CD4-positive, alpha-beta T cell (primary cell): ENCODE measurements around the gene EFEMP2. TPM values are rescaled to one million over a fixed set of nuclear protein-coding genes. Genes with fewer than 3 reads are reported as not detected.

Source experiments
- ATAC-seq: fragments of 200-7000 bp; cut with Tn5 transposase; one replicate; pipeline ENCODE4 v1.10.0; 2022; ENCODE audit warnings: mild to moderate bottlenecking; ENCODE audit not compliant: poor library complexity
- CTCF ChIA-PET: fragments of 350-600 bp; sonication (Branson Sonifier 250); formaldehyde crosslinking; loops from one replicate; lab custom pipeline; 2021; ENCODE audit warnings: antibody characterized with exemption, inconsistent platforms; lab: Charles Lee
- POLR2A ChIA-PET: fragments of 350-600 bp; sonication (Branson Sonifier 250); formaldehyde crosslinking; loops from one replicate; lab custom pipeline; 2021; ENCODE audit warnings: antibody characterized with exemption, inconsistent platforms; lab: Charles Lee
- DNase-seq, 14 experiments: peaks; one replicate each; pipeline ENCODE4 v3.0.0-alpha.2; 2013 to 2020; ENCODE audit warnings: mixed read lengths in 2 of 14
- H3K27ac ChIP-seq, 2 donors: one replicate each; pipeline versions ENCODE4 v1.5.1 to v1.7.0; 2013; ENCODE audit warnings: low read length in 2 of 2, low read depth in 1 of 2, mild to moderate bottlenecking in 1 of 2
- H3K27me3 ChIP-seq, 2 experiments: 1 replicate in 1 of 2; 2 replicates in 1 of 2; pipeline versions ENCODE4 v1.6.1 to v1.7.0; 2013; ENCODE audit warnings: low read length in 2 of 2, control low read depth in 1 of 2, mild to moderate bottlenecking in 1 of 2, moderate library complexity in 1 of 2; ENCODE audit not compliant: insufficient read depth in 2 of 2, control insufficient read depth in 1 of 2
- H3K36me3 ChIP-seq: one replicate; pipeline ENCODE4 v1.6.1; 2013; ENCODE audit warnings: low read length, control low read depth; ENCODE audit not compliant: insufficient read depth
- H3K4me1 ChIP-seq: one replicate; pipeline ENCODE4 v1.6.1; 2013; ENCODE audit warnings: low read length, control low read depth; ENCODE audit not compliant: insufficient read depth
- H3K4me3 ChIP-seq: one replicate; pipeline ENCODE4 v1.5.1; 2013; ENCODE audit warnings: mild to moderate bottlenecking, low read length, moderate library complexity
- H3K9me3 ChIP-seq, 2 experiments: 1 replicate in 1 of 2; 2 replicates in 1 of 2; pipeline versions ENCODE4 v1.6.1 to v1.7.0; 2013; ENCODE audit warnings: low read length in 2 of 2, mild to moderate bottlenecking in 2 of 2, control low read depth in 1 of 2, moderate library complexity in 1 of 2; ENCODE audit not compliant: control insufficient read depth in 1 of 2, insufficient read depth in 1 of 2
- H3K27ac Mint-ChIP-seq: one replicate; pipeline ENCODE4 v1.8.0; 2020; ENCODE audit warnings: mixed read lengths
- H3K27me3 Mint-ChIP-seq: one replicate; pipeline ENCODE4 v1.8.0; 2021; ENCODE audit warnings: mixed read lengths
- H3K36me3 Mint-ChIP-seq: one replicate; pipeline ENCODE4 v1.8.0; 2021; ENCODE audit warnings: low read depth, mixed read lengths
- H3K4me1 Mint-ChIP-seq: one replicate; pipeline ENCODE4 v1.8.0; 2021; ENCODE audit warnings: low read depth, mixed read lengths
- H3K4me3 Mint-ChIP-seq: one replicate; pipeline ENCODE4 v1.8.0; 2020; ENCODE audit warnings: mild to moderate bottlenecking, mixed read lengths
- H3K9me3 Mint-ChIP-seq: one replicate; pipeline ENCODE4 v1.8.0; 2020; ENCODE audit warnings: mixed read lengths
- intact Hi-C, 2 experiments: fragments of 100-400 bp; cut with DNase I in 1 of 2; cut with micrococcal nuclease in 1 of 2; formaldehyde crosslinking; loops; one replicate each; pipeline versions ENCODE4 v1.15.1 to v1.9.0; 2023 to 2025; cut with DNase I, micrococcal nuclease
- total RNA-seq, 174 experiments: library from RNA in 2 of 174; stranded (reverse) in 2 of 174; gene quantifications; one replicate each; pipeline ENCODE4 v1.2.3 and lab custom pipeline; 2021 to 2026
- TF ChIP-seq, protein P1 (sequence below): fragments of 200-600 bp; IDR thresholded peaks from one replicate; pipeline ENCODE4 v1.8.0; 2022; ENCODE audit warnings: antibody characterized with exemption, mild to moderate bottlenecking

EFEMP2 gene
- total RNA-seq, 2 experiments from 2014 or later: 5.2 to 5.9 TPM

GRCh38 chr11:65883786-65884715, 11.5 kb upstream of the EFEMP2 start:
- H3K27me3 Mint-ChIP-seq: no peaks in the 10 kb centered on the region
- peaks cover 45% of the 10 kb centered on the region for H3K4me1 Mint-ChIP-seq

GRCh38 chr11:65883058-65883761, 10.6 kb upstream of the EFEMP2 start:
- intact Hi-C loops: loop anchor here in 1 of 2 experiments (10.0 kb wide), 1 partner anchor 168 kb away; the partner anchor contains the start of gene KAT5
- Mint-ChIP-seq H3K36me3 (peaks cover 39% of the 10 kb centered on the region), H3K9me3 (no peaks in the 10 kb centered on the region), H3K27ac (no peak overlapping the region), H3K27me3 (no peaks in the 10 kb centered on the region), H3K4me1 (peaks cover 37% of the 10 kb centered on the region), H3K4me3 (no peak overlapping the region)
- Histone ChIP-seq H3K36me3 (peaks cover 35% of the 10 kb centered on the region), H3K27ac (no peak overlapping the region), H3K4me1 (peaks cover 57% of the 10 kb centered on the region), H3K9me3 (no peaks in the 10 kb centered on the region), H3K27me3 (no peaks in the 10 kb centered on the region), H3K4me3 (no peak overlapping the region)
- ChIA-PET POLR2A (interaction anchor here (1.8 to 3.0 kb wide), 2 partner anchors 10 to 23 kb away, joined by 11 to 56 read pairs; partner anchors contain the start of genes CFL1 and MUS81), CTCF (interaction anchor here (1.1 to 3.5 kb wide), 4 partner anchors 9 to 91 kb away, joined by 3 to 37 read pairs (median 16); partner anchors contain the start of genes C11orf68, DRAP1 and MUS81)
- peak in 1 of 14 experiments; percentile 0 for DNase-seq
- TF ChIP-seq, protein P1, sequence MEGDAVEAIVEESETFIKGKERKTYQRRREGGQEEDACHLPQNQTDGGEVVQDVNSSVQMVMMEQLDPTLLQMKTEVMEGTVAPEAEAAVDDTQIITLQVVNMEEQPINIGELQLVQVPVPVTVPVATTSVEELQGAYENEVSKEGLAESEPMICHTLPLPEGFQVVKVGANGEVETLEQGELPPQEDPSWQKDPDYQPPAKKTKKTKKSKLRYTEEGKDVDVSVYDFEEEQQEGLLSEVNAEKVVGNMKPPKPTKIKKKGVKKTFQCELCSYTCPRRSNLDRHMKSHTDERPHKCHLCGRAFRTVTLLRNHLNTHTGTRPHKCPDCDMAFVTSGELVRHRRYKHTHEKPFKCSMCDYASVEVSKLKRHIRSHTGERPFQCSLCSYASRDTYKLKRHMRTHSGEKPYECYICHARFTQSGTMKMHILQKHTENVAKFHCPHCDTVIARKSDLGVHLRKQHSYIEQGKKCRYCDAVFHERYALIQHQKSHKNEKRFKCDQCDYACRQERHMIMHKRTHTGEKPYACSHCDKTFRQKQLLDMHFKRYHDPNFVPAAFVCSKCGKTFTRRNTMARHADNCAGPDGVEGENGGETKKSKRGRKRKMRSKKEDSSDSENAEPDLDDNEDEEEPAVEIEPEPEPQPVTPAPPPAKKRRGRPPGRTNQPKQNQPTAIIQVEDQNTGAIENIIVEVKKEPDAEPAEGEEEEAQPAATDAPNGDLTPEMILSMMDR: no peak
- ATAC-seq: no peak

More at GRCh38 chr11:65883786-65884715, 11.5 kb upstream of the EFEMP2 start:
- intact Hi-C loops: loop anchor here (1.0 to 10.0 kb wide), 3 partner anchors 24 to 169 kb away; partner anchors contain the start of genes KAT5 (in 1 of the 2) and MUS81 (in 1 of the 2)
- POLR2A ChIA-PET: interaction anchor here (0.7 to 3.0 kb wide), 13 partner anchors 10 to 387 kb away, joined by 3 to 56 read pairs (median 6); partner anchors contain the start of genes BANF1, CFL1, EIF1AD and KAT5
- H3K9me3 ChIP-seq: no peaks in the 10 kb centered on the region
- peaks cover 35% of the 10 kb centered on the region for H3K36me3 ChIP-seq
- ATAC-seq: no peak
- Mint-ChIP-seq H3K27ac (peak overlapping the region; percentile 75), H3K9me3 (no peaks in the 10 kb centered on the region), H3K36me3 (peaks cover 45% of the 10 kb centered on the region), H3K4me3 (peak overlapping the region; percentile 84)
- H3K27ac ChIP-seq: no peak overlapping the region
- no peaks in the 10 kb centered on the region for H3K27me3 ChIP-seq
- TF ChIP-seq, protein P1: no peak
- peaks cover 54% of the 10 kb centered on the region for H3K4me1 ChIP-seq
- no peak for DNase-seq
- H3K4me3 ChIP-seq: no peak overlapping the region
- CTCF ChIA-PET: interaction anchor here (0.7 to 3.5 kb wide), 33 partner anchors 8 to 172 kb away, joined by 3 to 37 read pairs (median 5); partner anchors contain the start of genes BANF1, C11orf68, CFL1 and DRAP1
